GM10266 (cell line): ENCODE data around the gene BSCL2.
"Not testable (repeated sequence)": the region's sequence is repeated elsewhere in the genome, so short reads cannot be mapped to it uniquely, and the experiment has no call there.

ENCODE experiments used
- DNase-seq: peaks from one replicate; pipeline ENCODE4 v3.0.0; 2012; ENCODE audit errors: extremely low spot score
- TF ChIP-seq, protein P1 (sequence below): IDR thresholded peaks from 2 replicates; pipeline ENCODE4 v1.5.1; 2012; ENCODE audit warnings: mild to moderate bottlenecking, low read depth; ENCODE audit not compliant: control insufficient read depth, insufficient read depth; ENCODE audit errors: missing control alignments

BSCL2 gene

DNA sequence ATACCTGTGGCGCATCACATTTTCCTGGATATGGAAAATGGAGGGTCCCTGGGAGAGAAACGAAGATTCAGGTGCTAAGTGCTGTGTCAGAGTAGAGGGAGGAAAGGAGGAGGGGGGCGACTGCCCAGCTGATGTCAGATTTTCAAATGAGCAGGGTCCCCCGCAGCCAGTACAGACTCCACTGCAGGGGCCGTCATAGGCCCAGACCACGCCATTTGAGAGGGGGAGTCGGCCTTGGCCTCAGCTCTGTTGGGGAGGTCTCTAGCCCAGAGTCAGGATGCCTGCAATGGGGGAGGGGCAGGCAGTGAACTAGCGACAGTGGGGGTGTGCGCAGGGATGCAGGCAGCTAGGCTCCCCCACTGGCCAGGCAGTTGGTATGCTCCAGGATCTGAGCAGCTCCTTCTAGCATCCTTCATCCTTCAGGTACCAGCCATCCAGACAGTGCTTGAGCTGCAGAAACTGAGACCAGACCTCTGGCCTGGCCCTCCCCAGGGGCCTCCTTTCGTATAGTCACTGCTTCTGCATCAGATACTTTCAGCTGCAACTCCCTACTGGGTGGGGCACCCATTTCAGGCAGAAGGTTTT, at the start of gene BSCL2, which contains the start of gene GNG3:
Gene BSCL2, minus strand, starts transcription at position 148 of the 585 bp plus-strand sequence. CDS start 229 bp downstream, outside the sequence.
Gene GNG3, plus strand, starts transcription at position 400 of the 585 bp plus-strand sequence. CDS start 620 bp downstream, outside the sequence.
- TF ChIP-seq, protein P1, sequence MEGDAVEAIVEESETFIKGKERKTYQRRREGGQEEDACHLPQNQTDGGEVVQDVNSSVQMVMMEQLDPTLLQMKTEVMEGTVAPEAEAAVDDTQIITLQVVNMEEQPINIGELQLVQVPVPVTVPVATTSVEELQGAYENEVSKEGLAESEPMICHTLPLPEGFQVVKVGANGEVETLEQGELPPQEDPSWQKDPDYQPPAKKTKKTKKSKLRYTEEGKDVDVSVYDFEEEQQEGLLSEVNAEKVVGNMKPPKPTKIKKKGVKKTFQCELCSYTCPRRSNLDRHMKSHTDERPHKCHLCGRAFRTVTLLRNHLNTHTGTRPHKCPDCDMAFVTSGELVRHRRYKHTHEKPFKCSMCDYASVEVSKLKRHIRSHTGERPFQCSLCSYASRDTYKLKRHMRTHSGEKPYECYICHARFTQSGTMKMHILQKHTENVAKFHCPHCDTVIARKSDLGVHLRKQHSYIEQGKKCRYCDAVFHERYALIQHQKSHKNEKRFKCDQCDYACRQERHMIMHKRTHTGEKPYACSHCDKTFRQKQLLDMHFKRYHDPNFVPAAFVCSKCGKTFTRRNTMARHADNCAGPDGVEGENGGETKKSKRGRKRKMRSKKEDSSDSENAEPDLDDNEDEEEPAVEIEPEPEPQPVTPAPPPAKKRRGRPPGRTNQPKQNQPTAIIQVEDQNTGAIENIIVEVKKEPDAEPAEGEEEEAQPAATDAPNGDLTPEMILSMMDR: no peak
- no peak for DNase-seq

DNA sequence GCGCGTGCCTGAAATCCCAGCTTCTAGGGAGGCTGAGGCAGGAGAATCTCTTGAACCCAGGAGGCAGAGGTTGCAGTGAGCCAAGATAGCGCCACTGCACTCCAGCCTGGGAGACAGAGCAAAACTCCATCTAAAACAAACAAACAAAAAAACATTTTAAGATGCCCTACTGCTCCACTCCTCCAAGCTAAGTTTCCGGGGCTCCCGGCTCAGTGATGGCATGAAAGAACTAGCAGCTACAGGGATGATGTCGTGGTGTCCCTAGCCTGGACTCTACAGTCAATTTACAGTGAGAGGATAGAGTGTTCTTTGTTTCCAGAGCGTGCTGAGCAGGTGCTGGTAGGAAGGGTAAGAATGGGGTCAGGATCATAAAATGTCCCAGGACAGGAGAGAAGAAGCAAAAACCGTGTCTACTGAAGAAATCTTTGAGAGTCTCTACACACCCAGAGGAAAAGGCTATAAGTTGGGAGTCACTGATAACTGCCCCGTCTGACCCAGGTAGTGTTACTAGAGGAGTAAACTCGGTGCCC, 47.9 kb upstream of the BSCL2 start:
- TF ChIP-seq, protein P1: no peak
- no peak for DNase-seq

DNA sequence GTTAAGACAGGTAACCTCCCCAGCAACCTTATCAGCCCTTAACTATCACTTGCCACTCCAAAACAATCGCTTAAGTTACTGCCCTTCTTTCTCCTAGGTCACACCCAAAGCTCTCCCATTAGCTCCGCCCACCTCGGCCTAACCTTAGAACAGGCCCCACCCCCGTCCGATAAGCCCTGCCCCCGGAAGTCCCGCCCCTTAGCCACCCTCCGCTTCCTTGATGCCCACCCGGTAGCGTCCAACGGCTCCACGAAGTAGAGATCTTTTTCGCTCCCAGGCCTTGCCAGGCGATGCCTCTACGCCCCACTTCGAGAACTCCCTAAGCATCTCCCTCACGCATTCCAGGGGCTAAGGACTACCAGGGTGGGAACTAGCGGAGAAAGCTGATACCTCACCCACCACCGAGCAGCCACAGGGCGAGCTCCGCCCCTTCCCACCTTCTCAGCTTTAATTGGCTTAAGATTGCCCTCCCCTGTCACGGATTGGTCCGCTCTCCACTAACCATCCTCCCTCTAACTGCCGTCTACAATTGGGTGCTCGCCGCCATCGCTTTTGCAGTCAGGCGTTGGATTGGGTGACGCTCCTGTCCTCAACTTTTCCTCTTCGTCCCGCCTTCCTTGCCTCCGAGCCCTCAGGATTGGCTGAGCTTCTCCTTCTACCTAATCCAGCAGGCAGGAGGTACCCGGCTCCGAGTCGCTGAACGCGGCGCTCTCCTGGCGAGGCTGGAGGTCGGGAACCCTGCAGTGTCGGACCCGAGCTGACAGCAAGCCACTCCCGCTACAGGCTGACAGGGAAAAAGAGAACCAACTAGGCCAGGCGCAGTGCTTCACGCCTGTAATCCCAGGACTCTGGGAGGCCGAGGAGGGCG, 46.7 kb upstream of the BSCL2 start, which contains the start of gene ZBTB3:
Gene ZBTB3, minus strand, starts transcription at position 425 of the 868 bp plus-strand sequence. CDS start 496 bp downstream, outside the sequence.
- peak; percentile 90 for DNase-seq
- TF ChIP-seq, protein P1: no peak

DNA sequence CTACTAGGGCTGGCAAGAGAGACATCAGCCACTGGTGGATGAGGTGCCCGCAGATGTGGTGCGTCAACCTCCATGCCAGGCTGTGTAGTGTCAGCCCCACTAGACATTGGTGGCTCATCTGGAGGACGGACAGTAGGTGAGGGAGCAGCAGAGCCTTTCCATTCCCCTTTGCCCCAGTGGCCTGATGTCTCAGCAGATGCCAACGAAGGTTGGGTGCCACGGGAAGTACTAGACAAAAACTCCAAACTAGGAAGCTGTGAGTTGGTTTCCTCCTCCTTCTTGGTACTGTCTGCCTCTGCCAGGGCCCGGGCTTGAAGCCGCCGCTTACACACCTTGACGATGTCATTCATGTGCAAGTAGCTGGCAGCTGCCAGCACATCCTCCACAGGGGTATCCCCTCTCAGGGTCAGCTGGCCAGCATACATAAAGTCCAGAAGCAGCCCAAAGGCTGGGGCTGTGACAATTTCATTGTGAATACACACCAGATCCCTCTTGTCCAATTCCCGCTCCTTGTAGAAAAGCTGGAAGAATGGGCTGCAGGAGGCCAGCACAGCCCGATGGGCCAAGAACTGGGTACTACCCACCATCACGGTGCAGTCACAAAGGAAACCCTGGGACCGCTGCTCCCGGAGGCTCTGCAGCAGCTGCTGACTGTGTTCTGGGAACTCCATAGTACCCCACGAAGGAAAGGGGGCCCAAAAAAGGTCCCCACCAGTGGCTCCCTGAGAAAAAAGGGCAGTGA, 45.9 kb upstream of the BSCL2 start:
- DNase-seq: no peak
- TF ChIP-seq, protein P1: no peak

DNA sequence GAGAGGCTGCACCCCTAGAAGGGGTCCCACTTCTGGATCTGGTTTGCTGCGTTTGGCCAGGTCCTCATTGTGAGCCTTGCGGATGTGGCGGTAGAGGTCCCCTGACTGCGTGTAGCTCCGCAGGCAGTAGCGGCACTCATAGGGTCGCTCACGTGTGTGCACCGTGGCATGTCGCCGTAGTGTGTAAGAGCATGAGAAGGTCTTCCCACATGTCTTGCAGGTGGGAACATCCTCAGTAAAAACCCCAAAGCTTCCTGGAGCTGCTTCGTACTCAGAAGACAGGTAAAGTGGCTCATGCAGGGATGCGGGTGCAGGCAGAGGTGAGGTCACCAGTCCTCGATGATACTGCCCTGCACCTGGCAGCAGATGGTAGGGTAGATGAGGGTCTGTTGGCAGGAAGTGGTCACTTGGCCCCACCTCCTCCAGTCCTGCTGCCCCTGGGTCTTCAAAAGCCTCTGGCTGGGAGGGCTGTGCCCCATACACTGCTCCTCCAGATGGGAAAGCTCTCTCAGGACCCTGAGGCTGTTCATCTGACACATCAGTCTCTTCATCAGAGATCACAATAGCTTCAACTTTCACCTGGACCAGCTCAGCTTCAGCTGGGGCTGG, 45.1 kb upstream of the BSCL2 start:
- no peak for DNase-seq
- TF ChIP-seq, protein P1: no peak

DNA sequence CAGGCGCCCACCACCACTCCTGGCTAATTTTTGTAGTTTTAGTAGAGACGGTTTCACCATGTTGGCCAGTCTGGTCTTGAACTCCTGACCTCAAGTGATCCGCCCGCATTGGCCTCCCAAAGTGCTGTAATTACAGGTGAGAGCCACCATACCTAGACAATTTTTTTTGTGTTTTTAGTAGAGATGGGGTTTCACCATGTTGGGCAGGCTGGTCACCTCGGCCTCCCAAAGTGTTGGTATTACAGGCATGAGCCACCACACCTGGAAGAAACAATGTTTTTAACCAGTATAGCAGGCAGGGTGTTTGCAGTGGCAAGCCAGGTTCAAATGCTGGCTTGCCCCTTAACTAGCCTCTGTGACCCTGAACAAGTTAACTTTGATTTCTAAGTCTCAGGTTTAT, 42.7 kb upstream of the BSCL2 start:
- DNase-seq: not testable (repeated sequence)

DNA sequence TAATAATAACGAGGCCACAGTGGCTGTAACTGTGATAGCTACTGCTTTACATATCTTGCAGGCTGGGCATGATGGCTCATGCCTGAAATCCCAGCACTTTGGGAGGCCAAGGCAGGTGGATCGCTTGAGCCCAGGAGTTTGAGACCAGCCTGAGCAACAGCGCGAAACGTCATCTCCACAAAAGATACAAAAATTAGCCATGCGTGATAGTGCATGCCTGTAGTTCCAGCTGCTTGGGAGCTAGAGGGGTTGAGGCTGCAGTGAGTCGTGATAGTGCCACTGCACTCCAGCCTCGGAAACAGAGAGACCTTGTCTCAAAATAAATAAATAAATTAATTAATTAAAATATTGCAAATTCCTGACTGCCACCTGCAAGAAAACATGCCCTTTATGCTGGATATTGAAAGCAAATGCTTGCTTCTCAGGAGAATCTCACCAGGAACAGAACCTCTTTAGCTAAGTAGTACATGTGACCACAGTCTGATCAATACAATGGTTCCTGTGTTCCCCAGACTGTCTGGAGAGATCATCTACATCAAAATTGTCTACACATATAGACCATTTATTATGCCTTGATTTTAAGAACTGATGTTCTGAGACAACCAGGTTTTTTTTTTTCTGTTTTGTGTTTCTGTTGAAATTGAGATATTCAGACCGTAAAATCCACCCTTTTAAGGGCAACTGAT, 40.4 kb upstream of the BSCL2 start:
- DNase-seq: no peak
- TF ChIP-seq, protein P1: no peak
